MG63 (cell line): ENCODE data around the gene RANBP9. TPM values are rescaled to one million over a fixed set of nuclear protein-coding genes. Genes with fewer than 3 reads are reported as not detected.

ENCODE experiments used
- DNase-seq: peaks from one replicate; pipeline ENCODE4 v3.0.0-alpha.2; 2020
- H3K27me3 ChIP-seq: fragments of 250-450 bp; sonication (Bioruptor Pico); 2 replicates; pipeline ENCODE4 v1.5.1; 2020; ENCODE audit warnings: mild to moderate bottlenecking, moderate library complexity
- H3K36me3 ChIP-seq: fragments of 250-450 bp; sonication (Bioruptor Pico); 2 replicates; pipeline ENCODE4 v1.5.1; 2020; ENCODE audit warnings: mild to moderate bottlenecking, moderate library complexity
- H3K4me3 ChIP-seq: fragments of 250-450 bp; sonication (Bioruptor Pico); 2 replicates; pipeline ENCODE4 v1.5.1; 2020; ENCODE audit warnings: mild to moderate bottlenecking, moderate library complexity
- H3K9me3 ChIP-seq: fragments of 250-450 bp; sonication (Bioruptor Pico); 2 replicates; pipeline ENCODE4 v1.5.1; 2020; ENCODE audit warnings: mild to moderate bottlenecking, moderate library complexity
- total RNA-seq: library from RNA; depleted of rRNA; stranded (reverse); fragments of >200 nt; shearing (Covaris generic); gene quantifications from 2 replicates; pipeline ENCODE4 v1.2.3, GENCODE V29; 2014; ENCODE audit warnings: low replicate concordance

Gene RANBP9
- total RNA-seq, 1 experiment from 2014 or later, result 45.2 TPM

- Histone ChIP-seq H3K36me3 (peaks cover 30% of the 10 kb centered on the region), H3K27me3 (no peaks in the 10 kb centered on the region), H3K4me3 (no peak overlapping the region), H3K9me3 (no peaks in the 10 kb centered on the region)
- DNase-seq, result no peak
Observed at GRCh38 chr6:13689511-13690256, 22.0 kb downstream of the RANBP9 start.

DNA sequence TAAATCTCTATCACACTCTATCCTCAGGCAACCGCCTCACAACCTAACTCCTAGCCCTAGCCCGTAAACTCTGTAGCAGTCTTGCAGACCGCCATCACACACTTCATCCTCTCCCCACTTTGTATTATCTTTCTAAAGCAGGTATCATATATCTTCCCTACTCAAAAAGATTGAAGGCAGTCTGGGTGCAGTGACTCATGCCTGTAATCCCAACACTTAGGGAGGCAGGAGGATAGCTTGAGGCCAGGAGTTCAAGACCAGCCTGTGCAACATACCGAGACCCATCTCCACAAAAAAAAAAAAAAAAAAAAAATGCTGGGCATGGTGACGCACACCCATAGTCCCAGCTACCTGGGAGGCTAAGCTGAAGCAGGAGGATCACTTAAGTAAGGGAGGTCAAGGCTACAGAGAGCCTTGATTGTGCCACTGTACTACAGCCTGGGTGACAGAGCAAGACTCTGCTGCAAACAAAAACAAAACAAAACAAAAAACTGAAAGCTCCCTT is 22.9 kb downstream of the RANBP9 start:
- Histone ChIP-seq H3K4me3 (no peak overlapping the region), H3K9me3 (no peaks in the 10 kb centered on the region), H3K36me3 (peaks cover 32% of the 10 kb centered on the region), H3K27me3 (no peaks in the 10 kb centered on the region)
- DNase-seq, result no peak

- no peak for DNase-seq
- H3K9me3 ChIP-seq, result no peaks in the 10 kb centered on the region
- no peak overlapping the region for H3K4me3 ChIP-seq
- H3K36me3 ChIP-seq, result peaks cover 29% of the 10 kb centered on the region
- no peaks in the 10 kb centered on the region for H3K27me3 ChIP-seq
Observed at GRCh38 chr6:13687917-13688351, 23.7 kb downstream of the RANBP9 start.

- Histone ChIP-seq H3K27me3 (no peaks in the 10 kb centered on the region), H3K9me3 (peaks cover 7% of the 10 kb centered on the region; the same call in 1 of the 2 replicates), H3K36me3 (peaks cover 31% of the 10 kb centered on the region), H3K4me3 (no peak overlapping the region)
- no peak for DNase-seq
Observed at GRCh38 chr6:13684855-13685254, 26.8 kb downstream of the RANBP9 start.

GRCh38 chr6:13683038-13683437 is 28.6 kb downstream of the RANBP9 start:
- H3K27me3 ChIP-seq, result no peaks in the 10 kb centered on the region
- peaks cover 15% of the 10 kb centered on the region for H3K9me3 ChIP-seq
- no peak overlapping the region for H3K4me3 ChIP-seq
- DNase-seq, result no peak
- peaks cover 34% of the 10 kb centered on the region for H3K36me3 ChIP-seq

DNA sequence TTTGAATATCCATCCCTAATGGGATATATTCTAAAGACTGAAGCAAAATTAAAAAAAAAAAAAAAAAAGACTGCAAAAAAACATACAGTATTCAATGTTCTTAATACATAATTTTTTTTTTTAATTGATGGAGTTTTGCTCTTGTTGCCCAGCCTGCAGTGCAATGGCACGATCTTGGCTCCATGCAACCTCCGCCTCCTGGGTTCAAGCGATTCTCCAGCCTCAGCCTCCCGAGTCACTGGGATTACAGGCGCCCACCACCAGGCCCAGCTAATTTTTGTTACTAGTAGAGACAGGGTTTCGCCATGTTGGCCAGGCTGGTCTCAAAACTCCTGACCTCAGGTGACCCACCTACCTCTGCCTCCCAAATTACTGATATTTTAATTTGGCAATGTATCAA is 29.3 kb downstream of the RANBP9 start:
- H3K4me3 ChIP-seq, result no peak overlapping the region
- H3K27me3 ChIP-seq, result no peaks in the 10 kb centered on the region
- DNase-seq, result no peak
- peaks cover 20% of the 10 kb centered on the region for H3K9me3 ChIP-seq
- H3K36me3 ChIP-seq, result peaks cover 34% of the 10 kb centered on the region

DNA sequence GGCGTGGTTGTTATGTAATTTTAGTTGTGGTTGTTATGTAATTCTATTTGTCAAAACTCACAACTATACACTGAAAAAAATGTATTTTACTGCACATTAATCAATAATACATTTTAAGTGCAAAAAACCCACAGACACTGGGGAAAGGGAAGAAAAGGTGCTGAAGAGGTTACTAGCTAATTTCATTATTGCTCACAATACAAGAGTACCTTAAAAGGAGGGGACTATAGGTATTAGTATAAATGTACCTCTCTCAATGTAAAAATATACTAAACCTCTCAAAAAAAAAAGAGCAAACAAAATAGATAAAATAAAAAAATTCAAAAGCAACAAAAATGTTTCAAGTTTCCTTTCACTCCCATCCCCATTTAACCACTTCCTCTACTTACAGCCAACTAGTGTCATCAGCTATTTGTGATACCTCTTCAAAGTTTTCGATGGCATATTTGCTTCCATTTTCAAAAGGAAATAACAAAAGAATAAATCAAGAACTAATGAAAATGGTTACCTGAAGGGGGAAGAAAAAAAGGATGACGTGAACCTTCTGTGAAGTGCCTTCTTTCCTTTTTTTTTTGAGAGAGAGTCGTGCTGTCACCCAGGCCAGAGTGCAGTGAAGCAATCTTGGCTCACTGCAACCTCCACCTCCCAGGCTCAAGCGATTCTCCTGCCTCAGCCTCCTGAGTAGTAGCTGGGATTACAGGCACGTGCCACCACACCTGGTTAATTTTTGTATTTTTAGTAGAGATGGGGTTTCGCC is 30.2 kb downstream of the RANBP9 start:
- DNase-seq, result no peak
- Histone ChIP-seq H3K4me3 (no peak overlapping the region), H3K27me3 (no peaks in the 10 kb centered on the region), H3K36me3 (peaks cover 32% of the 10 kb centered on the region), H3K9me3 (peaks cover 26% of the 10 kb centered on the region)

DNA sequence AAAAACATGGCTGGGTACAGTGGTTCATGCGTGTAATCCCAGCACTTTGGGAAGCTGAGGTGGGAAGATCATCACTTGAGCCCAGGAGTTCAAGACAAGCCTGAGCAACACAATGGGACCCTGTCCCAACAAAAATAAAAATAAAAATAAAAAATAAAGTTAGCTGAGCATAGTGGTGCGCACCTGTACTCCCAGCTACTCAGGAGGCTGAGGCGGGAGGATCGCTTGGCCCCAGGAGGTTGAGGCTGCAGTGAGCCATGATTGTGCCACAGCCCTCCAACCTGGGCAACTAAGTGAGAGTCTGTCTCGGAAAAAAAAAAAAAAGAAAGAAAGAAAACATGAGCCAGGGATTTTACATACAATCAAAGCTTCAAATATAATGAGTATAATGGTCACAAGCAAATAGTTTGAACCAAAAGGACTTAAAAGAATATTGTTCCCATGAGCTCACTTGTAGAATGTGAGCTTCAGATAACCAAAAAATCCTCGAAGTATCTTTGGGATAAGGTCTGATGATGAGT is 31.1 kb downstream of the RANBP9 start:
- DNase-seq, result no peak
- peaks cover 26% of the 10 kb centered on the region for H3K9me3 ChIP-seq
- H3K4me3 ChIP-seq, result no peak overlapping the region

GRCh38 chr6:13679996-13680395 is 31.6 kb downstream of the RANBP9 start:
- H3K4me3 ChIP-seq, result no peak overlapping the region
- peaks cover 30% of the 10 kb centered on the region for H3K36me3 ChIP-seq
- DNase-seq, result no peak
- no peaks in the 10 kb centered on the region for H3K27me3 ChIP-seq
- H3K9me3 ChIP-seq, result peaks cover 26% of the 10 kb centered on the region

More for the DNA sequence above, 31.1 kb downstream of the RANBP9 start:
- Histone ChIP-seq H3K36me3 (peaks cover 32% of the 10 kb centered on the region), H3K27me3 (no peaks in the 10 kb centered on the region)

DNA sequence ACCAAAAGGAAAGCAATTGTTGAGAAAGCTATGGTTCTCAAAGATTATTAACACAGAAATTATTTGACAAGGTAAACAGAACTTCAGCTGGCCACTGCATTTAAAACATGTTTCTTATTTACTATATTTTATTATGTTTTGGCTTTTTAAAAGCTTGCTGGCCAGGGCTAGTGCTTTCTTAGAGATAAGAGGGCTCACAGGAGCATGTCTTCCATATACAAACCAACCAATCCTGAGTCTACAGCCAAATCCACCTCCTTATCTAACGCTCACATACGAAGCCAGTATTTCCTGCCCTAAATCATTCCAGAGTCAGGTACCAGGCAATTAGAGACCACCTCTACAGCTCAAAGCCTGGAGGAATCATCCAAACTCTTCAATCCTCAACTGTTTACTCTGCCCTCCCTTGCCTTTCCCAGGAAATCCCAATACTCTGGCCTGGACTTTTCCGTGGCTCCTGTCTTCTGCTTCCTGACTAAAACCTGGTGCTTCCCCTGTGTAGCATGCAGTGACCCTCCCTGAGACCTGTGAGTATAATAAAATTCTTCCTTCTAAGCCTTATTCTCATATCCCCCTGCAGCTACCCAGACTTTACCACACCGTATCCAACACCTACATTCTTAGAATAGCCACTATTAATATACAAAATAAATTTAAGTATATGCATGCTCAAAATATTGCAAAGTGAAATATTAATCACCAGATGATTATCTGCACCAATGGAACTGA is 33.2 kb downstream of the RANBP9 start:
- H3K9me3 ChIP-seq, result peaks cover 30% of the 10 kb centered on the region
- no peaks in the 10 kb centered on the region for H3K27me3 ChIP-seq
- no peak overlapping the region for H3K4me3 ChIP-seq
- H3K36me3 ChIP-seq, result peaks cover 20% of the 10 kb centered on the region
- DNase-seq, result no peak

DNA sequence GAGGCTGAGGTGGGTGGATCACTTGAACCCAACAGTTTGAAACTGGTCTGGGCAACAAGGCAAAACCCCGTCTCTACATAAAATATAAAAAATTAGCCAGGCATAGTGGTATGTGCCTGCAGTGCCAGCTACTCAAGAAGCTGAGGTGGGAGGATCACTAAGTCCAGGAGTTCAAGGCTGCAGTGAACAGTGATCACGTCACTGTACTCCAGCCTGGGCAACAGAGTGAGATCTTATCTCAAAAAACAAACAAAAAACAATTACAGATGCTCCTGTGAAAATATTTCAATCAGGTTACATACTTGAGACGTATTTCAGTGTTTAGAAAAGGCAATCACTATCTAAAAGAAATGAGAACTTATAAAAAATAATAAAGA is 33.8 kb downstream of the RANBP9 start:
- DNase-seq, result no peak
- no peaks in the 10 kb centered on the region for H3K27me3 ChIP-seq
- peaks cover 20% of the 10 kb centered on the region for H3K36me3 ChIP-seq
- H3K4me3 ChIP-seq, result no peak overlapping the region
- H3K9me3 ChIP-seq, result peaks cover 30% of the 10 kb centered on the region

DNA sequence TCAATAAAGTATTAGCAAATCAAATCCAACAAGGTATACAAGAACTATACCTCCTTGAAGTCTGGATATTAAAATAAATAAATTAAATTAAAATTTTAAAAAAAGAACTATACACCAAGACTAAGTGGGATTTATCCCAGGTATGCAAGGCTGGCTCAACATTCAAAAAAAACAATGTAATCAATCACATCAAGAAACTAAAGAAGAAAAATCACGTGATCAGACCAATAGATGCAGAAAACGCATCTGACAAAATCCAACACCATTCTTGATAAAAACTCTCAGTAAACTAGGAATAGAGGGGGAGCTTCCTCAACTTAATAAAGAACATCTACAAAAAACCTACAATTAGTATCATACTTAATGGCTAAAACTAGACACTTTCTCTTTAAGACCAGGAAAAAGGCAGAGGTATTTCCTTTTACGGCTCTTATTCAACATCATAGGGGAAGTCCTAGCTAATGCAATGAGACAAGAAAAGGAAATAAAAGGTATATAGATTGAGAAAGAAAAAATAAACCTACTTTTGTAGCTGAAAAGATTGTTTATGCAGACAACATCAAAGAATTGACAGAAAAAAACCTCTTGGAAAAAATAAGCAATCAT is 35.0 kb downstream of the RANBP9 start:
- peaks cover 20% of the 10 kb centered on the region for H3K36me3 ChIP-seq
- H3K4me3 ChIP-seq, result no peak overlapping the region
- H3K9me3 ChIP-seq, result peaks cover 39% of the 10 kb centered on the region
- H3K27me3 ChIP-seq, result no peaks in the 10 kb centered on the region
- no peak for DNase-seq

- Histone ChIP-seq H3K36me3 (peaks cover 7% of the 10 kb centered on the region), H3K27me3 (no peaks in the 10 kb centered on the region), H3K9me3 (peaks cover 32% of the 10 kb centered on the region), H3K4me3 (no peak overlapping the region)
- DNase-seq, result no peak
Observed at GRCh38 chr6:13674533-13675190, 37.0 kb downstream of the RANBP9 start.

DNA sequence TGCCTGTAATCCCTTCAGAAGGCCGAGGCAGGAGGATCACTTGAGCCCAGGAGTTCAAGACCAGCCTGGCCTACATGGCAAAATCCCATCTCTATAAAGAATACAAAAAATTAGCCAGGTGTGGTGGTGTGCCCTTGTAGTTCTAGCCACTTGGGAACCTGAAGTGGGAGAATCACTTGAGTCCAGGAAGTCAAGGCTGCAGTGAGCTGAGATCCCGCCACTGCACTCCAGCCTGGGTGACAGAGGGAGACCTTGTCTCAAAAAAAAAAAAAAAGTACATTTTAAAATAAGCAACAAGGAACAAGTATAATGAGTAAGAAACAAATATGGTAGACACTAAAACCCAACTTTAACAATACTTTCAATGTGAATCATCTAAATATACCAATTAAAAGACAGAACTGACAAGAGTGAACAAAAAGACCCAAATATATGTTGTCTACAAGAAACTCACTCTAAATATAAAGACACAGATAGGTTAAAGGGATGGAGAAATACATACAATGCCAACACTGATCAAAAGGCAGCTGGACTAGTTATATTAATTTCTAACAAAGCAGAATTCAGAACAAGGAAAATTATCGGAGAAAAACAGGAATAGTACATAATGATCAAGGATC is 37.7 kb downstream of the RANBP9 start:
- no peak for DNase-seq
- Histone ChIP-seq H3K36me3 (no peaks in the 10 kb centered on the region; the same call in 1 of the 2 replicates), H3K9me3 (peaks cover 27% of the 10 kb centered on the region), H3K27me3 (no peaks in the 10 kb centered on the region), H3K4me3 (no peak overlapping the region)

DNA sequence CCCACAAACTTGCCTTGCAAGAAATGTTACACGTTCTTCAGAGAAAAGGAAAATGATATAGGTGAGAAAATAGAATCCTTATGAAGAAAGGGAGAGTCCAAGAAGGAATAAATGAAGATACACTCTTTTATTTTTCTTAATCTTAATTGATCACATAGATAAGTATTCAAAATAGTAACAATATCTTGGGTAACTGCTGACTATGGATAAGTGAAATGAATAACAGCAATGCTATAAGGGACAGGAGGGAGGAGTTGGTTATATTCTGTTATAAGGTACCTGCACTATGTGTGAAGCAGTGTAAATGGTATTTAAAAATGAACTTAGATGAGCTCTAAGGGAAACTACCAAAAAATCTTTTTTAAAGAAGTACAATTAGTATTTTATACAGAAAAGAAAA is 38.3 kb downstream of the RANBP9 start:
- DNase-seq, result no peak
- Histone ChIP-seq H3K27me3 (no peaks in the 10 kb centered on the region), H3K4me3 (no peak overlapping the region), H3K36me3 (no peaks in the 10 kb centered on the region; the same call in 1 of the 2 replicates), H3K9me3 (peaks cover 27% of the 10 kb centered on the region)

DNA sequence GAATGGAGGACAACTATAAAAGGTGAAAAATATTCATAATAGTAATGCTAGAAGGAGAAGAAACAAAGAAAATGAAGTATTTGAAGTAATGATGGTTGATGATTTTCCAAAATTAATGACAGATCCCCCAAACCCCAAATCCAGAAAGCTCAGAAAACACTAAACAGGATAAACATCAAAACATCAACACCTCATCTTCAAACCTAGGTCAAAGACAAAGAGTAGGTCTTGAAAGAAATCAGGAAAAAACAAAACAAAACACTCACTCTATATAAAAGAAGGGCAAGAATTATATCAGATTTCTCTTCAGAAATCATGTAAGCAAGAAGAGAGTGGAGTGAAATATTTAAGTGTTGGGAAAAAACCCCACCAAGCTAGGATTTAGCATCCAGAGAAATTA is 38.7 kb downstream of the RANBP9 start:
- DNase-seq, result no peak
- no peaks in the 10 kb centered on the region for H3K27me3 ChIP-seq
- H3K4me3 ChIP-seq, result no peak overlapping the region
- H3K9me3 ChIP-seq, result peaks cover 25% of the 10 kb centered on the region
- H3K36me3 ChIP-seq, result no peaks in the 10 kb centered on the region; the same call in 1 of the 2 replicates
